22Rv1 (cell line): ENCODE measurements around the gene BAIAP2L1.

Experiments
- ZFX ChIP-seq: fragments of 450-650 bp; IDR thresholded peaks from 2 replicates; pipeline ENCODE4 v1.6.1; 2017; ENCODE audit warnings: antibody characterized with exemption, borderline replicate concordance
- TF ChIP-seq, protein P1 (sequence below): fragments of 450-650 bp; IDR thresholded peaks from 2 replicates; pipeline ENCODE4 v1.5.1; 2017; ENCODE audit warnings: mild to moderate bottlenecking

DNA sequence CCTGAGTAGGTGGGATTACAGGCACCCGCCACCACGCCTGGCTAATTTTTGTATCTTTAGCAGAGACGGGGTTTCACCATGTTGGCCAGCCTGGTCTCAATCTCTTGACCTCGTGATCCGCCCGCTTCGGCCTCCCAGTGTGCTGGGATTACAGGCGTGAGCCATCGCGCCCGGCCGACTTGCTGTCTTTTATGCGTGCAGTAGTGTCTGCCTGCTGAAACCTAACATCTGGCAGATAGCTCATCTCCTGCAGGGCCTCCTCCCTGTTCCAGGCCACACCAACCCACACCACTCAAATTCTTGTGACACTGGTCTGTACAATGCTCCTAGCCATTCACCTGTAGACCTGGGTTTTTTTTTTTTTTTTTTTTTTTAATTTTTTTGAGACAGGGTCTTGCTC is 41.5 kb downstream of the BAIAP2L1 start:
- TF ChIP-seq, protein P1, sequence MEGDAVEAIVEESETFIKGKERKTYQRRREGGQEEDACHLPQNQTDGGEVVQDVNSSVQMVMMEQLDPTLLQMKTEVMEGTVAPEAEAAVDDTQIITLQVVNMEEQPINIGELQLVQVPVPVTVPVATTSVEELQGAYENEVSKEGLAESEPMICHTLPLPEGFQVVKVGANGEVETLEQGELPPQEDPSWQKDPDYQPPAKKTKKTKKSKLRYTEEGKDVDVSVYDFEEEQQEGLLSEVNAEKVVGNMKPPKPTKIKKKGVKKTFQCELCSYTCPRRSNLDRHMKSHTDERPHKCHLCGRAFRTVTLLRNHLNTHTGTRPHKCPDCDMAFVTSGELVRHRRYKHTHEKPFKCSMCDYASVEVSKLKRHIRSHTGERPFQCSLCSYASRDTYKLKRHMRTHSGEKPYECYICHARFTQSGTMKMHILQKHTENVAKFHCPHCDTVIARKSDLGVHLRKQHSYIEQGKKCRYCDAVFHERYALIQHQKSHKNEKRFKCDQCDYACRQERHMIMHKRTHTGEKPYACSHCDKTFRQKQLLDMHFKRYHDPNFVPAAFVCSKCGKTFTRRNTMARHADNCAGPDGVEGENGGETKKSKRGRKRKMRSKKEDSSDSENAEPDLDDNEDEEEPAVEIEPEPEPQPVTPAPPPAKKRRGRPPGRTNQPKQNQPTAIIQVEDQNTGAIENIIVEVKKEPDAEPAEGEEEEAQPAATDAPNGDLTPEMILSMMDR: no peak
- TF ChIP-seq ZFX: no peak
